Measurements from ENCODE around the gene SOX6. TPM values are rescaled to one million over a fixed set of nuclear protein-coding genes. Genes with fewer than 3 reads are reported as not detected.
"Not testable (repeated sequence)": the region's sequence is repeated elsewhere in the genome, so short reads cannot be mapped to it uniquely, and the experiment has no call there.

Gene SOX6
- total RNA-seq, 1 donor from 2014 or later = 13.4 TPM

DNA sequence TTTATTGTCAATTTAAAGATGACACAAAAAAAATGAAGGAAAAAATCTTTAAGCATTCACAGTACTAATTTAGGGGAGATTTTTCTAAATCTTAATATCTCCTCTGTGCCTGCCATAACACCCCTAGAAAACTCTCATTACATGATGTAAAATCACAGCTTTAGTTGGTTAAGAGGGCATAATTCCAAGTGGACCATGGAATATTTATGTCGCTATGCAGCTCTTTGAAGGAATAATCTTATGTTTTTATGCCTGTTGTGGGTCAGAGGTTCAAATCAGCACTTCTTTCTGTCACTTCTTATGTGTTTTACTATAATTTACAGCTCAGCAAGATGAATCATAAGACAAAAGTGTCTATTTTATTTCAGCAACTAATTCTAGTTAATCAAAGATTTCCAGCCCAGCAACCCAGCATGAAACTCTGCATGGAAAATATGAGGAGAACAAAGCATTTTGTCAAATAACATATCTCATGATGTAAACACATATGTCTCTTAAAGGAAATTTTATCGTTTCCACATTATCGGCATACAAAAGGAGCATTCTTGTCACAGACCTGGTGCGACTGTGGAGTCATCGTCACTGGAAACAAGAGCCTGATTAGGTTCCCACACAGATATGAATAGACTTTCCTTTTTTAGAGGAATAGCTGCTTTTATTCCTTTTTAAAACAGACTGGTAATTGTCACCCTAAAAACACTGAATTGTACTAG lies 274.8 kb downstream of the SOX6 start:
- DNase-seq (ENCODE audit: extremely low spot score, unreplicated experiment) = no peak
- no peaks in the 10 kb centered on the region for H3K27me3 Mint-ChIP-seq (ENCODE audit: unreplicated experiment)
- TF ChIP-seq, protein P1, sequence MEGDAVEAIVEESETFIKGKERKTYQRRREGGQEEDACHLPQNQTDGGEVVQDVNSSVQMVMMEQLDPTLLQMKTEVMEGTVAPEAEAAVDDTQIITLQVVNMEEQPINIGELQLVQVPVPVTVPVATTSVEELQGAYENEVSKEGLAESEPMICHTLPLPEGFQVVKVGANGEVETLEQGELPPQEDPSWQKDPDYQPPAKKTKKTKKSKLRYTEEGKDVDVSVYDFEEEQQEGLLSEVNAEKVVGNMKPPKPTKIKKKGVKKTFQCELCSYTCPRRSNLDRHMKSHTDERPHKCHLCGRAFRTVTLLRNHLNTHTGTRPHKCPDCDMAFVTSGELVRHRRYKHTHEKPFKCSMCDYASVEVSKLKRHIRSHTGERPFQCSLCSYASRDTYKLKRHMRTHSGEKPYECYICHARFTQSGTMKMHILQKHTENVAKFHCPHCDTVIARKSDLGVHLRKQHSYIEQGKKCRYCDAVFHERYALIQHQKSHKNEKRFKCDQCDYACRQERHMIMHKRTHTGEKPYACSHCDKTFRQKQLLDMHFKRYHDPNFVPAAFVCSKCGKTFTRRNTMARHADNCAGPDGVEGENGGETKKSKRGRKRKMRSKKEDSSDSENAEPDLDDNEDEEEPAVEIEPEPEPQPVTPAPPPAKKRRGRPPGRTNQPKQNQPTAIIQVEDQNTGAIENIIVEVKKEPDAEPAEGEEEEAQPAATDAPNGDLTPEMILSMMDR (IDR thresholded peaks at IDR 0.05) = no peak
- H3K27ac Mint-ChIP-seq (ENCODE audit: unreplicated experiment) = peak overlapping the region; percentile 27
- no peaks in the 10 kb centered on the region for H3K36me3 Mint-ChIP-seq (ENCODE audit: unreplicated experiment)
- peaks cover 25% of the 10 kb centered on the region for H3K4me1 Mint-ChIP-seq (ENCODE audit: unreplicated experiment)
- H3K9me3 Mint-ChIP-seq (ENCODE audit: unreplicated experiment) = no peaks in the 10 kb centered on the region
- H3K4me3 Mint-ChIP-seq (ENCODE audit: unreplicated experiment) = no peak overlapping the region

DNA sequence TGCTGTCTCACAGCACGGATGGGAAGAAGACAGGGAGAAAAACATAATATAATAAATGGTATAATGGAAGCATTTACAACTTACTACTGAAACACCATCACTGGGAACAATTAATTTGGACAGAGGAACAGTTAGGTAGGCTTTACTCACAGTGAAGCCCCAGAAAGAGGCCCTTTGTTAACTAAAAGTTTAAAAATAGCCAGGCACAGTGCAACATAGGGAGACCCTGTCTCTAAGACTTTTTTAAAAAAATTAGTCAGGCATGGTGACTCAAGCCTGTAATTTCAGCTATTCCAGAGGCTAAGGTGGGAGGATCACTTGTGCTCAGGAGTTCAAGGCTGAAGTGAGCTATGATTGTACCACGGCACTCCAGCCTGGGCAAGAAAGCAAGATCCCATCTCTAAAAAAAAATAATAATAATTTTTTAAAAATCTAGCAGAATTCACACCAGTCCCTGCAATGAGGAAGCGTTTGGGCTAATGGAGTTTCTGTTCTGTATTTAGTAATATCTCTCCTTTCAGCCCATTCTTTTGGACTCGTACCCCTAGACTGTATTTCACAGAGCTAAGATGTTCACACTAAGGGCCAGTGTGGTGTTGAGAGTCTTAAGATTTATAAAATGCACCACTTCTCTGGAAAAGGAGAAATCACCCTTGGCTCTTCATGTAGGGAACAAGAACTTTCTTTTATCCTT lies 275.5 kb downstream of the SOX6 start:
- TF ChIP-seq, protein P1 (IDR thresholded peaks at IDR 0.05) = no peak
- H3K4me1 Mint-ChIP-seq (ENCODE audit: unreplicated experiment) = peaks cover 18% of the 10 kb centered on the region
- H3K4me3 Mint-ChIP-seq (ENCODE audit: unreplicated experiment) = no peak overlapping the region
- no peaks in the 10 kb centered on the region for H3K27me3 Mint-ChIP-seq (ENCODE audit: unreplicated experiment)
- peak overlapping the region; percentile 27 for H3K27ac Mint-ChIP-seq (ENCODE audit: unreplicated experiment)
- H3K9me3 Mint-ChIP-seq (ENCODE audit: unreplicated experiment) = peaks cover 7% of the 10 kb centered on the region
- DNase-seq (ENCODE audit: extremely low spot score, unreplicated experiment) = no peak
- H3K36me3 Mint-ChIP-seq (ENCODE audit: unreplicated experiment) = no peaks in the 10 kb centered on the region

DNA sequence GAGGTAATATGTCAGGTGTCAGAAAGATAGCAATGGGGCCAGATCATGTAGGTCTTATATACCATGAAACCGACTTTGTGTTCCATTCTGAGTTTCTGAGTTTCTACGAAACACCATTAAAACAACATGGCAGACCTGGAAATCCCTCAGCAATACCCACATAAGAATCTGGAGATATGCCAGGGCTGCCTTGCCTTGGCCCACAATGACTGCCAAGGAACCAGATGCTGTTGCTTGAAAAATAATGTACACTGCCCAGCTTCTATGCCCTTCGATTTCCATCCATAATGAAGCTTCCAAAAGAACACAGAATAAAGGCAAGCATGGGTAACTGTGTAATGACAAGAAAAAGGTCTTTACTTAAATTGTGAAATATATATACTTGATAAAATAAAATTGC lies 277.4 kb downstream of the SOX6 start:
- Mint-ChIP-seq H3K9me3 (ENCODE audit: unreplicated experiment) (peaks cover 18% of the 10 kb centered on the region), H3K27ac (ENCODE audit: unreplicated experiment) (no peak overlapping the region), H3K4me1 (ENCODE audit: unreplicated experiment) (peaks cover 20% of the 10 kb centered on the region), H3K36me3 (ENCODE audit: unreplicated experiment) (peaks cover 5% of the 10 kb centered on the region), H3K27me3 (ENCODE audit: unreplicated experiment) (no peaks in the 10 kb centered on the region), H3K4me3 (ENCODE audit: unreplicated experiment) (no peak overlapping the region)
- DNase-seq (ENCODE audit: extremely low spot score, unreplicated experiment) = no peak
- TF ChIP-seq, protein P1 (IDR thresholded peaks at IDR 0.05) = no peak

DNA sequence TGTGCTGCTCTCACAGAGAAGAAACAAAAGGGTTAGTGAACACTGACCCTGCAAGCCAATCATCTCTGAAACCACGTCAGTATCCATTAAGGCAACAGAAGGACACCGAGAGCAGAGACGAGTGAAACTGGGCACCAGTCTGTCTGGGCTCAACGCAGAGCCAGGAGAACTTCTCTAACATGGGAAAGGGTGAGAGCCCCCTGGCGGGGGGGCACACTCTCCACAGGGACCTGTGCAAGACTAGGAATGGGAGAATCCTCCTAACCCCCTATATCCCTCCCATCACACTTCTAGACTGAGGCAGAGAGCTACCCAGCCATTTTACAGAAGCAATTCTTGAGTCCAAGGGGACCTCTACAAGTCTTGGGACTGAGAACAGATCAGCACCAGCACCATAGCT lies 285.8 kb downstream of the SOX6 start:
- peaks cover 11% of the 10 kb centered on the region for H3K9me3 Mint-ChIP-seq (ENCODE audit: unreplicated experiment)
- DNase-seq (ENCODE audit: extremely low spot score, unreplicated experiment) = no peak
- H3K36me3 Mint-ChIP-seq (ENCODE audit: unreplicated experiment) = peaks cover 5% of the 10 kb centered on the region
- no peak overlapping the region for H3K4me3 Mint-ChIP-seq (ENCODE audit: unreplicated experiment)
- H3K4me1 Mint-ChIP-seq (ENCODE audit: unreplicated experiment) = peaks cover 11% of the 10 kb centered on the region
- TF ChIP-seq, protein P1 (IDR thresholded peaks at IDR 0.05) = no peak
- no peak overlapping the region for H3K27ac Mint-ChIP-seq (ENCODE audit: unreplicated experiment)
- H3K27me3 Mint-ChIP-seq (ENCODE audit: unreplicated experiment) = no peaks in the 10 kb centered on the region

DNA sequence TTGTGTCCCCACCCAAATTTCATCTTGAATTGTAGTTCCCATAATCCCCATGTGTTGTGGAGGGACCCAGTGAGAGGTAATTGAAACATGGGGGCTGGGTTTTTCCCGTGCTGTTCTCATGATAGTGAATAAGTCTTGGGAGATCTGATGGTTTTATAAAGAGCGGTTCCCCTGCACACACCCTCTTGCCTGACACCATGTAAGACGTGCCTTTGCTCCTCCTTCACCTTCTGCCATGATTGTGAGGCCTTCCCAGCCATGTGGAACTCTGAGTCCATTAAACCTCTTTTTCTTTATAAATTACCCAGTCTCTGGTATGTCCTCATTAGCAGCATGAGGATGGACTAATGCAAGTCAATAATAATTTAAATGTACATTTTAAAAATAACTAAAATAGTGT lies 289.1 kb downstream of the SOX6 start:
- not testable (repeated sequence) for DNase-seq (ENCODE audit: extremely low spot score, unreplicated experiment); H3K9me3 Mint-ChIP-seq (ENCODE audit: unreplicated experiment); H3K36me3 Mint-ChIP-seq (ENCODE audit: unreplicated experiment); H3K27ac Mint-ChIP-seq (ENCODE audit: unreplicated experiment); H3K27me3 Mint-ChIP-seq (ENCODE audit: unreplicated experiment); H3K4me3 Mint-ChIP-seq (ENCODE audit: unreplicated experiment)
- H3K4me1 Mint-ChIP-seq (ENCODE audit: unreplicated experiment) = peaks cover 11% of the 10 kb centered on the region
